GM19240 (cell line): ENCODE measurements around the gene ZNF200.
"Not testable (repeated sequence)": the region's sequence is repeated elsewhere in the genome, so short reads cannot be mapped to it uniquely, and the experiment has no call there.

Source experiments
- DNase-seq: peaks from one replicate; pipeline ENCODE4 v3.0.0; 2011; ENCODE audit warnings: low spot score; ENCODE audit not compliant: insufficient read length

The ZNF200 gene, protein sequence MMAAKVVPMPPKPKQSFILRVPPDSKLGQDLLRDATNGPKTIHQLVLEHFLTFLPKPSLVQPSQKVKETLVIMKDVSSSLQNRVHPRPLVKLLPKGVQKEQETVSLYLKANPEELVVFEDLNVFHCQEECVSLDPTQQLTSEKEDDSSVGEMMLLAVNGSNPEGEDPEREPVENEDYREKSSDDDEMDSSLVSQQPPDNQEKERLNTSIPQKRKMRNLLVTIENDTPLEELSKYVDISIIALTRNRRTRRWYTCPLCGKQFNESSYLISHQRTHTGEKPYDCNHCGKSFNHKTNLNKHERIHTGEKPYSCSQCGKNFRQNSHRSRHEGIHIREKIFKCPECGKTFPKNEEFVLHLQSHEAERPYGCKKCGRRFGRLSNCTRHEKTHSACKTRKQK

DNA sequence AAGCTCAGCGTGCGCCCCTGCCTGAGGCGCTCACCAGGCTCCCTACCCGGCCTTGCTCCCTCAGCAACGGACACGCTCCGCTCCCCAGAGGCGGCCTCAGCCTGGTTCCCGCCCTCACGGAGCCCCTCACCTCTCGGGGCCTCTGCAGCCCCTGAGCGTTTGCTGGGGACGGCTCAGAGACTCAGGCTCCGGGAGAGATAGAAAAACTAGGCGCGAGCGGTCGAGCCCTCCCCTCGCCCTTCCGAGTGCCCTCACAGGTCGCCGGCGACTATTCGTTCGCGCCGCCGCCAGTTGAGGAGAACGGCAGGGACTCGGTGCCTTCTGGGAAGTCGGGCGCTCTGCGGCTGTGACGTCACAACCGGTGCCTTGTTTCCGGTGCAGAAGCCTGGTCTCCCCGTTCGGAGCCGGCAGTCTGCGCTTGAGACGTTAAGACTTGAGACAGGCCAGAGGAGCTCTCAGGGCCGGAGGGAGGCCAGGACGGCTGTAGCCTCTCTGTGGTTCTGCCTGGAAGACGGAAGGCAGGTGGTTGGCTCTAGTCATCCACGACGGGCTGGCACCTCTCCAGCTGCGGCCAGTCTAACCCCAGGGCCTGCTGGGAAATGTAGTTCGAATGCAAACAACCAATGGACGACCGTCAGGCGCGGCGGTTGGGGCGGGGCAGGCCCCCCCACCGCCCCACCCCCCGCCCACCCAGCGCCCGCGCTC, at the start of gene ZNF200:
TSS of gene ZNF200 (minus strand) at position 302 of the 705 bp plus-strand sequence. CDS start 1,403 bp downstream, outside the sequence.
- DNase-seq, result peak; percentile 98

DNA sequence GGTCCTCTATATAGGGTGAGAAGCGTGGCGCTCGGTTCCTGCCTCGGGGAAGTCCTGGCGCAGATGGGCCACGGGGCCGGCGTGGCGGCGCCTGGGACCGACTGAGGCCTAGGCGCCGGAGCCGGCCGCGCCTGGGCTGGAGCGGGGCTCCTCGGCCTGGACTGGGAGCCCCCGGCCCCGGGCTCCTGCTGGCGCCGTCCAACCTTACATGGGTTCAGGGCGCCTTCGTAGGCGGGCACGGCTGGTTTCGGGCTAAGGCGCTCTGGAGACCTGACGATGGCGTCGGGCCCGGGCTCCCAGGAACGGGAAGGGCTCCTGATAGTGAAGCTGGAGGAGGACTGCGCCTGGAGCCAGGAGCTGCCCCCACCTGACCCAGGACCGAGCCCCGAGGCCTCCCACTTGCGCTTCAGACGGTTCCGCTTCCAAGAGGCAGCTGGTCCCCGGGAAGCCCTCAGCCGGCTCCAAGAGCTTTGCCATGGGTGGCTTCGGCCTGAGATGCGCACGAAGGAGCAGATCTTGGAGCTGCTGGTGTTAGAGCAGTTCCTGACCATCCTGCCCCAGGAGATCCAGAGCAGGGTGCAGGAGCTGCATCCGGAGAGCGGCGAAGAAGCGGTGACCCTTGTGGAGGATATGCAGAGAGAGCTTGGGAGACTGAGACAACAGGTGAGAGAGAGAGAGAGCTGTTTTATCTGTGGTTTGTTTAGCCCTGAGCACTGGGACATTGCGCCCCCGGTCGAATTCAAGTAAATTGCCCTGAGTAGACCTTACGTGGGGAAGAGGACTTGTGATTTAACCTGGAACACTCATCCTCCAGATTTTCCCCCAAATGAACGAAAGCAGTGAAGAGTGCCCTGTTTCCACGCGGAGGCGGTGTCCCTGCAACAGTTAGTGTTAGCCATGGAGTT, 48.8 kb upstream of the ZNF200 start:
- DNase-seq, result no peak

DNA sequence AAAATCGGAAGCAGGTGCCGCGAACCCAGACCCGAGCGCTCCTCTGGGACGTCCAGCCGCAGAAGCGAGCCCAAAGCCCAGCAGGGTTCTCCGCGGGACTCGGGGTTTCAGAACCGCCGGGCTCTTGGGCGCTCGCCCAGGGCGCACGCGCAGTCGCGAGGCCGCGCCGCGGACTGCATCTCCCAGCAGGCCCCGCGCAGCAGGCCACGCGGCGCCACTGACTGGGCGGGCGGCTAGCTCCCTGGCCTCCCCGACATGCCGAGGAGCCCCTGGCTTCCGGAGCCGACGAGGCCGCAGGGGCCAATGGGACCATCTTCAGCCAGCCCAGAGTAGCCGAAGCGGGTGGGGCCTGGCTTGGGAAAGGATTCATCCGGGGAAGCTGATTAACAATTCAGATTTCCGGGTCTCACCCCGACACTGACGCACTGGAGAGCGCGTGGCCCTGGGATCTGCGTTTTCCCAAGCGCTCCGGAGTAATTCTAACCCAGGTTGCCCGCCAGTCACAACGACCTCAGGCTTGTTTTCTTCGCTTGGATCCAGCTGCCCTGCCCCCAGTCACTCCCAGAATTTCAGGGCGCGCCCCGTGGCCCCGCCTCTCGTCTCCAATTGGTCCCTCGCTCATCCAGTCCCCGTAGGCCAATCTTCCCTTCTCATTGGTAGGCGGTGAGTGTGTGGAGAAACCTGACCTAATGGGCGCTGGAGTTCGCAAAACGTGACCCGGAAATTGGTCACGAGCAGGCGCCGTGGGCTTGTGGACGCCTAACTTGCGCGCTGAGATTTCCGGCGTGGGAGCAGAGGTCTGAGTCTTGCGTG, 48.0 kb upstream of the ZNF200 start, which contains the start of gene ZNF263:
TSS of gene ZNF263 (plus strand) at position 762 of the 813 bp plus-strand sequence. CDS start 328 bp downstream, outside the sequence.
- DNase-seq, result peak; percentile 92

DNA sequence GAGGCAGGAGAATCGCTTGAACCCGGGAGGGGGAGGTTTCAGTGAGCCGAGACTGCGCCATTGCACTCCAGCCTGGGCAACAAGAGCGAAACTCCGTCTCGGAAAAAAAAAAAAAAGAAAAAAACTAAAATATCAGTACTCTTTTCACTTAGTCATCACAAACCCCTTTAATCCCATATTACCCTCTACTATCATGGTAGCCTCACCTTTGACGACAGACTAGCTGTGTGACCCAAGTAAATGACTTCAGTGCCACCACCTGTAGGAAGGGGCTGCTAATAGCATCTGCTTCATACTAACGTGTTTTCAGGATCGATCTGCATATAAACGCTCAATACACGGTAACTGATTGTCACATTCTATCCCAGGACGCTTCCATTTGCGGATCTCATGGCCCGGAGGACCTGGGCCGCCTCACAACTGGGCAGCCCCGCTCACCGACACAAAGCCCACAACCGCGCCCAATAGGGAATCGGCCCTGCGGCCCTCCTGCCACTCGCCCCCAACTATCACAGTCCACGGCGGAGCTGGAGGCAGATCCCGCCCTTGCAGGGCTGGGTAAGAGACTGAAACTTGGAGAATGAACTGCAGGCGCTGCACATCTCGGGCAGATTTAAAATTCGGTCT, 47.3 kb upstream of the ZNF200 start:
- DNase-seq, result peak; percentile 33

GRCh38 chr16:3281222-3281820, 46.4 kb upstream of the ZNF200 start:
- DNase-seq, result no peak

GRCh38 chr16:3276679-3277078, 41.7 kb upstream of the ZNF200 start:
- DNase-seq, result no peak

- no peak for DNase-seq
Measured at GRCh38 chr16:3274947-3275346, 40.0 kb upstream of the ZNF200 start.

DNA sequence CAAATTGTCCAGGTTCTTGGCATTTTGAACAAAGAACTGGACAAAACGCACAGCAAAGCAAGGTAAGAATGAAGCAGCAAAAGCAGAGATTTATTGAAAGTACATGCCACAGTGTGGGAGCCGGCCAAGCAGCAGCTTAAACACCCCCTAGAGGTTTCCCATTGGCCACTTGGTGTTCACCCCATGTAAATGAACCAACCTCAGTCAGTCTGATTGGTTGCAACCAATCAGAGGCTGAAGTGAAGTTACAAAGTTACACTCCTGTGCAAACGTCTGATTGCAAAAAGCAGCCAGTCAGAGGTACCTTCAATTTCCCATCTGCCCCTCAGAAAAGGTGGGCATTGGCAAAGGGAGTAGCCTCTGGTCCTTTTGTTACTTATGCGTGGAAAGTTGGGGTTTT, 39.5 kb upstream of the ZNF200 start:
- DNase-seq, result no peak

DNA sequence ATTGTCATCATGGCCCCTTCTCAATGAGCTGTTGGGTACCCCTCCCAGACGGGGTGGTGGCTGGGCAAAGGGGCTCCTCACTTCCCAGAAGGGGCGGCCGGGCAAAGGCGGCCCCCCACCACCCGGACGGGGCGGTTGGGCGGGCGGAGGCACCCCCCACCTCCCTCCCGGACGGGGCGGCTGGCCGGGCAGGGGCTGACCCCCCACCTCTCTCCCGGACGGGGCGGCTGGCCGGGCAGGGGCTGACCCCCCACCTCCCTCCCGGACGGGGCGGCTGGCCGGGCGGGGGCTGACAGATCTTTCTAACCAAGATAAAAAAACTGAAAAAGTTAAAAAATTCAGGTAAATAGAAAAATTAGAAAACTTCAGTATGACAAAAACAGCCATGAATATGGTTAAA, 36.3 kb upstream of the ZNF200 start:
- DNase-seq, result not testable (repeated sequence)

GRCh38 chr16:3270718-3271117, 35.8 kb upstream of the ZNF200 start:
- DNase-seq, result not testable (repeated sequence)

DNA sequence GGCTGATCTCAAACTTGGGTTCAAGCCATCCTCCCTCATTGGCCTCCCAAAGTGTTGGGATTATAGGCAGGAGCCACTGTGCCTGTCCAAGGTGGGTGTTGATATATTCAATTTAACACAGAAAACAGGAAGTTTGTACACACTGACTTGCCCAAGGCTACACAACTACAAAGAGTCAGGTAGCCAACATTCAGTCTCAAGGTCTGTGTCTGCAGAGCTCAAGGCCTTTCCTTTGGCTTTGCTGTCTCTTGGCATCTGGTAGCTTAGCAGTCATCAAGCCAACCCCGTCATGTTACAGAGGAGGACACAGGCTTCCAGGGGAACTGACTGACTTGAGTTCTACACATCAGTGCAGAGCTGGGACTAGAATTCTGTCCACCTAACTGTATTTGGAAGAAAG, 33.3 kb upstream of the ZNF200 start:
- DNase-seq, result no peak

DNA sequence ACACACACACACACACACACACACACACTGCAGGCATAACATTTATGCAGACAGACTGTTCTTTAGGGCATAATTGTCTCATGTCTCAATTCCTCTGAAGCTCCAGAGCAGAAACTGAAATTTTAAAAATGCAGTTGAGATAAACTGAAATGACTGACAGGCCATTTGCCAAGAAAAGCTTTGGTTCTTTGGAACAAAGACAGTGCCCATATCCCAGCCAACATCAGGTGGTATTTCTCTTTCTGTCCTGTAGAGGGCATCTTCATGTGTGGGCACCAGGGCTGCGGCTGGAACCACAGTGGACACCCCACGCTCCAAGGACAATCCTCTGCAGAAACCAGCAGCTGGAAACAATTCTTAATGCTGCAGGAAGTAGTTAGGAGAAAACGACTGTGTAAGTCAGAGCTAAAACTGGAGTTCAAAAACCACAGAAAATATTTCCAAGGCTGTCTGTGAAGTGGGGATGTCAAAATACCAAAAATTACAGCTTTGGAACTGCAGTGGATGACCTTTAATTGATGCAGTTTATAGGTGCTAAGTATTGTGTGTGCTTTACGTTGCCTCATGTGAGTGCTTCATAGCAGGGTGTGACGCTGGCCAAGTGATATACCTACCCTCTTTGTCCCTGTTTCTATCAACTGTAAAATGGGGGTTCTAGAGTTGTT, 32.0 kb upstream of the ZNF200 start:
- no peak for DNase-seq

- peak; percentile 95 for DNase-seq
Measured at GRCh38 chr16:3264137-3265036, 29.4 kb upstream of the ZNF200 start.

DNA sequence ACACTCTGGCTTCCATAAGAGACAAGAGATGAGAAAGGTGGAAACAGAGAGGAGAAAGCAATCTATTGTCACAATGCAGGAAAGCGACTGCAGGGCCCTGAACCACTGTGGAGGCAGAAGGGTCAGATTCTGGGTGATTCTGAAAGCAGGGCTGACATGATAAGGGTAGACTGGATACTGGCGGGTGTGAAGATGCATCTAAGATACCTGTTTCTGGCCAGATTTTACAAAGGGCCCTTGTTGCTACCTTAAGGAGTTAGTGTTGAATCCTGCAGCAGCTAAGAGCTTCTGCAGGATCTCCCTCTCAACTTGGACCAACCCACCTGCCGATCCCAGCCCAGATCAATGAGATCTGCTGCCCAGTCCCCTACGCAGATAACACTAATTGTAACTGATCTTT, 27.6 kb upstream of the ZNF200 start:
- no peak for DNase-seq

DNA sequence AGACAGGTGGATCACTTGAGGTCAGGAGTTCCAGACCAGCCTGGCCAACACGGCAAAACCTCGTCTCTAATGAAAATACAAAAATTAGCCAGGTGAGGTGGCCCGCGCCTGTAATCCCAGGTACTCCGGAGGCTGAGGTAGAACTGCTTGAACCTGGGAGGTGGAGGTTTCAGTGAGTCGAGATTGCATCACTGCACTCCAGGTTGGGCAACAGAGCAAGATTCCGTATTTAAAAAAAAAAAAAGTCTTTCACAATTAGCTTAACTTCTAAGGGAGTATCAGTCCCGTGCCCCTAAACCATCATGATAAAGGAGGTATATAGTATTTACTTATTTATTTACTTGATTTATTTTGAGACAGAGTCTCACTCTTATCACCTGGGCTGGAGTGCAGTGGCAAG, 24.9 kb upstream of the ZNF200 start:
- no peak for DNase-seq

- no peak for DNase-seq
Measured at GRCh38 chr16:3256866-3257465, 22.0 kb upstream of the ZNF200 start.

GRCh38 chr16:3256146-3256865, 21.3 kb upstream of the ZNF200 start, which contains the start of gene MEFV:
Gene MEFV (minus strand): TSS chr16:3256633. CDS start chr16:3256587, 46 bp downstream.
- no peak for DNase-seq
